Measurements from ENCODE around the gene SESTD1.
"Not testable (repeated sequence)": the region's sequence is repeated elsewhere in the genome, so short reads cannot be mapped to it uniquely, and the experiment has no call there.

DNA sequence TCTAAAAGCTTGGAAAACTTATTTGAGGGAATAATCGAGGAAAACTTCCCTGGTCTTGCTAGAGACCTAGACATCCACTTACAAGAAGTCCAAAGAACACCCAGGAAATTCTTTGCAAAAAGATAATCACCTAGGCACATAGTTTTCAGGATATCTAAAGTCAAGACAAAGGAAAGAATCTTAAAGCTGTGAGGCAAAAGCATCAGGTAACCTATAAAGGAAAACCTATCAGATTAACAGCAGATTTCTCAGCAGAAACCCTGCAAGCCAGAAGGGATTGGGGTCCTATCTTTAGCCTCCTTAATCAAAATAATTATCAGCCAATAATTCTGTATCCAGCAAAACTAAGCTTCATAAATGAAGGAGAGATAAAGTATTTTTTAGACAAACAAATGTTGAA lies 56.4 kb downstream of the SESTD1 start:
- TF ChIP-seq, protein P1, sequence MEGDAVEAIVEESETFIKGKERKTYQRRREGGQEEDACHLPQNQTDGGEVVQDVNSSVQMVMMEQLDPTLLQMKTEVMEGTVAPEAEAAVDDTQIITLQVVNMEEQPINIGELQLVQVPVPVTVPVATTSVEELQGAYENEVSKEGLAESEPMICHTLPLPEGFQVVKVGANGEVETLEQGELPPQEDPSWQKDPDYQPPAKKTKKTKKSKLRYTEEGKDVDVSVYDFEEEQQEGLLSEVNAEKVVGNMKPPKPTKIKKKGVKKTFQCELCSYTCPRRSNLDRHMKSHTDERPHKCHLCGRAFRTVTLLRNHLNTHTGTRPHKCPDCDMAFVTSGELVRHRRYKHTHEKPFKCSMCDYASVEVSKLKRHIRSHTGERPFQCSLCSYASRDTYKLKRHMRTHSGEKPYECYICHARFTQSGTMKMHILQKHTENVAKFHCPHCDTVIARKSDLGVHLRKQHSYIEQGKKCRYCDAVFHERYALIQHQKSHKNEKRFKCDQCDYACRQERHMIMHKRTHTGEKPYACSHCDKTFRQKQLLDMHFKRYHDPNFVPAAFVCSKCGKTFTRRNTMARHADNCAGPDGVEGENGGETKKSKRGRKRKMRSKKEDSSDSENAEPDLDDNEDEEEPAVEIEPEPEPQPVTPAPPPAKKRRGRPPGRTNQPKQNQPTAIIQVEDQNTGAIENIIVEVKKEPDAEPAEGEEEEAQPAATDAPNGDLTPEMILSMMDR (conservative IDR thresholded peaks at IDR 0.05; ENCODE audit: low read length), result not testable (repeated sequence)
- TF ChIP-seq EZH2phosphoT487 (IDR thresholded peaks at IDR 0.05; ENCODE audit: borderline replicate concordance, low read depth, low read length), result not testable (repeated sequence)
